ENCODE data around the gene PTP4A2.
"Not testable (repeated sequence)": the region's sequence is repeated elsewhere in the genome, so short reads cannot be mapped to it uniquely, and the experiment has no call there.

DNA sequence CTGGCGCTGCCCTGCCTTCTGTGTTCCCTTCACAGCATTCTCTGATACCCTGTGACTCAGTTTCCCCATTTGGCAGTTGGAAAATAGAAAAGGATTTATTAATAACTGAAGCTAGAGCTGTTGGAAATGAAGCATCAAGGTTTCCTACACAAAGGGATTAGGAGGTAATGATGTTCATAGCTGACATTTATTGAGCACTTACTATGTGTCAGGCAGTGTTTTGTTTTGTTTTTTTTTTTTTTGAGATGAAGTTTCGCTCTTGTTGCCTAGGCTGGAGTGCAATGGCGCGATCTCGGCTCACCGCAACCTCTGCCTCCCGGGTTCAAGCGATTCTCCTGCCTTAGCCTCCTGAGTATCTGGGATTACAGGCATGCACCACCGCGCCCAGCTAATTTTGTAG is 7.5 kb upstream of the PTP4A2 start:
- TF ChIP-seq, protein P1, sequence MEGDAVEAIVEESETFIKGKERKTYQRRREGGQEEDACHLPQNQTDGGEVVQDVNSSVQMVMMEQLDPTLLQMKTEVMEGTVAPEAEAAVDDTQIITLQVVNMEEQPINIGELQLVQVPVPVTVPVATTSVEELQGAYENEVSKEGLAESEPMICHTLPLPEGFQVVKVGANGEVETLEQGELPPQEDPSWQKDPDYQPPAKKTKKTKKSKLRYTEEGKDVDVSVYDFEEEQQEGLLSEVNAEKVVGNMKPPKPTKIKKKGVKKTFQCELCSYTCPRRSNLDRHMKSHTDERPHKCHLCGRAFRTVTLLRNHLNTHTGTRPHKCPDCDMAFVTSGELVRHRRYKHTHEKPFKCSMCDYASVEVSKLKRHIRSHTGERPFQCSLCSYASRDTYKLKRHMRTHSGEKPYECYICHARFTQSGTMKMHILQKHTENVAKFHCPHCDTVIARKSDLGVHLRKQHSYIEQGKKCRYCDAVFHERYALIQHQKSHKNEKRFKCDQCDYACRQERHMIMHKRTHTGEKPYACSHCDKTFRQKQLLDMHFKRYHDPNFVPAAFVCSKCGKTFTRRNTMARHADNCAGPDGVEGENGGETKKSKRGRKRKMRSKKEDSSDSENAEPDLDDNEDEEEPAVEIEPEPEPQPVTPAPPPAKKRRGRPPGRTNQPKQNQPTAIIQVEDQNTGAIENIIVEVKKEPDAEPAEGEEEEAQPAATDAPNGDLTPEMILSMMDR (IDR thresholded peaks at IDR 0.05): not testable (repeated sequence)
- TF ChIP-seq POLR2AphosphoS5 (IDR thresholded peaks at IDR 0.05; ENCODE audit: low read depth, low read length); GABPA (IDR thresholded peaks at IDR 0.05; ENCODE audit: low read depth); MXI1 (IDR thresholded peaks at IDR 0.05; ENCODE audit: low read depth, low read length); RXRA (IDR thresholded peaks at IDR 0.05; ENCODE audit: borderline replicate concordance, low read depth): not testable (repeated sequence)
- TF ChIP-seq, protein P2, sequence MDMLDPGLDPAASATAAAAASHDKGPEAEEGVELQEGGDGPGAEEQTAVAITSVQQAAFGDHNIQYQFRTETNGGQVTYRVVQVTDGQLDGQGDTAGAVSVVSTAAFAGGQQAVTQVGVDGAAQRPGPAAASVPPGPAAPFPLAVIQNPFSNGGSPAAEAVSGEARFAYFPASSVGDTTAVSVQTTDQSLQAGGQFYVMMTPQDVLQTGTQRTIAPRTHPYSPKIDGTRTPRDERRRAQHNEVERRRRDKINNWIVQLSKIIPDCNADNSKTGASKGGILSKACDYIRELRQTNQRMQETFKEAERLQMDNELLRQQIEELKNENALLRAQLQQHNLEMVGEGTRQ (IDR thresholded peaks at IDR 0.05; ENCODE audit: borderline replicate concordance, low read depth, low read length): not testable (repeated sequence)
- TF ChIP-seq, protein P3, sequence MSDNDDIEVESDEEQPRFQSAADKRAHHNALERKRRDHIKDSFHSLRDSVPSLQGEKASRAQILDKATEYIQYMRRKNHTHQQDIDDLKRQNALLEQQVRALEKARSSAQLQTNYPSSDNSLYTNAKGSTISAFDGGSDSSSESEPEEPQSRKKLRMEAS (IDR thresholded peaks at IDR 0.05; ENCODE audit: low read depth): not testable (repeated sequence)

Data from SK-N-SH (cell line).